Activated CD8-positive, alpha-beta T cell treated with anti-CD3 and anti-CD28 coated beads, Interleukin-2, amount 10 ng/mL, durations not matched to agents 7 days and 5 days (primary cell): Measurements from ENCODE around the gene MDFI. TPM values are rescaled to one million over a fixed set of nuclear protein-coding genes. Genes with fewer than 3 reads are reported as not detected.

ENCODE experiments used
- ATAC-seq: fragments of 150-1000 bp; cut with Tn5 transposase; one replicate; pipeline ENCODE4 v1.10.0; 2021; ENCODE audit warnings: moderate library complexity
- CTCF ChIA-PET: fragments of 350-600 bp; sonication (Branson Sonifier 250); formaldehyde crosslinking; loops from one replicate; lab custom pipeline; 2021; ENCODE audit warnings: antibody characterized with exemption; lab: Charles Lee
- POLR2A ChIA-PET: fragments of 350-600 bp; sonication (Branson Sonifier 250); formaldehyde crosslinking; loops from one replicate; lab custom pipeline; 2021; ENCODE audit warnings: antibody characterized with exemption; lab: Charles Lee
- DNase-seq: peaks from one replicate; pipeline ENCODE4 v3.0.0-alpha.2; 2020
- H3K27ac Mint-ChIP-seq: one replicate; pipeline ENCODE4 v1.8.0; 2021; ENCODE audit warnings: mild to moderate bottlenecking, mixed read lengths
- H3K27me3 Mint-ChIP-seq: one replicate; pipeline ENCODE4 v1.8.0; 2021; ENCODE audit warnings: low read depth, mixed read lengths
- H3K36me3 Mint-ChIP-seq: one replicate; pipeline ENCODE4 v1.8.0; 2021; ENCODE audit warnings: low read depth, mixed read lengths
- H3K4me1 Mint-ChIP-seq: one replicate; pipeline ENCODE4 v1.8.0; 2021; ENCODE audit warnings: low read depth, mixed read lengths
- H3K4me3 Mint-ChIP-seq: one replicate; pipeline ENCODE4 v1.8.0; 2021; ENCODE audit warnings: mild to moderate bottlenecking, mixed read lengths
- H3K9me3 Mint-ChIP-seq: one replicate; pipeline ENCODE4 v1.8.0; 2022; ENCODE audit warnings: mixed read lengths; ENCODE audit not compliant: insufficient read depth
- total RNA-seq, 2 experiments: library from RNA; stranded (reverse); gene quantifications; one replicate each; pipeline ENCODE4 v1.2.3, GENCODE V29; 2021

The MDFI gene
- total RNA-seq, 2 experiments from 2014 or later: not detected

- no peak for ATAC-seq
- H3K27ac Mint-ChIP-seq: no peak overlapping the region
- ChIA-PET CTCF (no interaction called here), POLR2A (no interaction called here)
- H3K36me3 Mint-ChIP-seq: no peaks in the 10 kb centered on the region
- peaks cover 14% of the 10 kb centered on the region for H3K27me3 Mint-ChIP-seq
- H3K9me3 Mint-ChIP-seq: no peaks in the 10 kb centered on the region
- peaks cover 2% of the 10 kb centered on the region for H3K4me1 Mint-ChIP-seq
- no peak overlapping the region for H3K4me3 Mint-ChIP-seq
- DNase-seq: no peak
Measured at GRCh38 chr6:41646026-41646795, 7.9 kb downstream of the MDFI start.

- ATAC-seq: no peak
- CTCF ChIA-PET: interaction anchor here (1.3 kb wide), 1 partner anchor 36 kb away, joined by 4 read pairs; no protein-coding TSS in a partner anchor
- peaks cover 2% of the 10 kb centered on the region for H3K4me1 Mint-ChIP-seq
- peaks cover 10% of the 10 kb centered on the region for H3K27me3 Mint-ChIP-seq
- DNase-seq: no peak
- no peaks in the 10 kb centered on the region for H3K9me3 Mint-ChIP-seq
- no peak overlapping the region for H3K27ac Mint-ChIP-seq
- no peaks in the 10 kb centered on the region for H3K36me3 Mint-ChIP-seq
- POLR2A ChIA-PET: no interaction called here
- H3K4me3 Mint-ChIP-seq: no peak overlapping the region
Measured at GRCh38 chr6:41647061-41647511, 8.8 kb downstream of the MDFI start.

- CTCF ChIA-PET: interaction anchor here (1.3 kb wide), 1 partner anchor 35 kb away, joined by 4 read pairs; no protein-coding TSS in a partner anchor
- DNase-seq (no peak), ATAC-seq (no peak)
- H3K27me3 Mint-ChIP-seq: peaks cover 5% of the 10 kb centered on the region
- H3K27ac Mint-ChIP-seq: no peak overlapping the region
- POLR2A ChIA-PET: no interaction called here
- H3K4me1 Mint-ChIP-seq: peaks cover 1% of the 10 kb centered on the region
- H3K36me3 Mint-ChIP-seq: no peaks in the 10 kb centered on the region
- H3K9me3 Mint-ChIP-seq: no peaks in the 10 kb centered on the region
- H3K4me3 Mint-ChIP-seq: no peak overlapping the region
Measured at GRCh38 chr6:41648070-41648585, 9.9 kb downstream of the MDFI start.

- no peak overlapping the region for H3K4me3 Mint-ChIP-seq
- DNase-seq: no peak
- ChIA-PET CTCF (no interaction called here), POLR2A (no interaction called here)
- no peaks in the 10 kb centered on the region for H3K4me1 Mint-ChIP-seq
- H3K9me3 Mint-ChIP-seq: no peaks in the 10 kb centered on the region
- H3K27ac Mint-ChIP-seq: no peak overlapping the region
- peaks cover 4% of the 10 kb centered on the region for H3K27me3 Mint-ChIP-seq
- ATAC-seq: no peak
- no peaks in the 10 kb centered on the region for H3K36me3 Mint-ChIP-seq
Measured at GRCh38 chr6:41648921-41649320, 10.7 kb downstream of the MDFI start.

GRCh38 chr6:41649596-41649995 is 11.3 kb downstream of the MDFI start:
- CTCF ChIA-PET: no interaction called here
- ATAC-seq: no peak
- DNase-seq: no peak
- Mint-ChIP-seq H3K27ac (no peak overlapping the region), H3K9me3 (no peaks in the 10 kb centered on the region), H3K36me3 (no peaks in the 10 kb centered on the region), H3K27me3 (peaks cover 3% of the 10 kb centered on the region), H3K4me3 (no peak overlapping the region), H3K4me1 (no peaks in the 10 kb centered on the region)
- POLR2A ChIA-PET: no interaction called here

GRCh38 chr6:41650120-41650519 is 11.9 kb downstream of the MDFI start:
- Mint-ChIP-seq H3K36me3 (no peaks in the 10 kb centered on the region), H3K4me1 (no peaks in the 10 kb centered on the region), H3K27ac (no peak overlapping the region), H3K4me3 (no peak overlapping the region), H3K27me3 (no peaks in the 10 kb centered on the region), H3K9me3 (no peaks in the 10 kb centered on the region)
- ATAC-seq (no peak), DNase-seq (no peak)
- ChIA-PET CTCF (no interaction called here), POLR2A (no interaction called here)

- Mint-ChIP-seq H3K27ac (no peak overlapping the region), H3K4me3 (no peak overlapping the region), H3K36me3 (no peaks in the 10 kb centered on the region), H3K27me3 (no peaks in the 10 kb centered on the region), H3K9me3 (no peaks in the 10 kb centered on the region), H3K4me1 (no peaks in the 10 kb centered on the region)
- CTCF ChIA-PET: interaction anchor here (1.0 kb wide), 1 partner anchor 32 kb away, joined by 3 read pairs; no protein-coding TSS in a partner anchor
- POLR2A ChIA-PET: no interaction called here
- no peak for ATAC-seq
- no peak for DNase-seq
Measured at GRCh38 chr6:41651246-41651961, 13.1 kb downstream of the MDFI start.

- CTCF ChIA-PET: interaction anchor here (1.0 kb wide), 1 partner anchor 31 kb away, joined by 3 read pairs; no protein-coding TSS in a partner anchor
- ATAC-seq (no peak), DNase-seq (no peak)
- no peaks in the 10 kb centered on the region for H3K9me3 Mint-ChIP-seq
- POLR2A ChIA-PET: no interaction called here
- no peaks in the 10 kb centered on the region for H3K36me3 Mint-ChIP-seq
- H3K27me3 Mint-ChIP-seq: no peaks in the 10 kb centered on the region
- H3K4me3 Mint-ChIP-seq: no peak overlapping the region
- no peaks in the 10 kb centered on the region for H3K4me1 Mint-ChIP-seq
- no peak overlapping the region for H3K27ac Mint-ChIP-seq
Measured at GRCh38 chr6:41651962-41652657, 13.8 kb downstream of the MDFI start.

- ATAC-seq: no peak
- Mint-ChIP-seq H3K36me3 (no peaks in the 10 kb centered on the region), H3K4me3 (no peak overlapping the region), H3K27ac (no peak overlapping the region), H3K27me3 (no peaks in the 10 kb centered on the region), H3K4me1 (no peaks in the 10 kb centered on the region), H3K9me3 (no peaks in the 10 kb centered on the region)
- POLR2A ChIA-PET: no interaction called here
- DNase-seq: no peak
- CTCF ChIA-PET: no interaction called here
Measured at GRCh38 chr6:41652866-41653652, 14.8 kb downstream of the MDFI start.

- ChIA-PET CTCF (no interaction called here), POLR2A (no interaction called here)
- Mint-ChIP-seq H3K36me3 (no peaks in the 10 kb centered on the region), H3K27me3 (no peaks in the 10 kb centered on the region), H3K27ac (no peak overlapping the region), H3K4me1 (no peaks in the 10 kb centered on the region), H3K9me3 (no peaks in the 10 kb centered on the region), H3K4me3 (no peak overlapping the region)
- DNase-seq (no peak), ATAC-seq (no peak)
Measured at GRCh38 chr6:41653691-41654090, 15.4 kb downstream of the MDFI start.

- ChIA-PET POLR2A (no interaction called here), CTCF (no interaction called here)
- H3K36me3 Mint-ChIP-seq: no peaks in the 10 kb centered on the region
- DNase-seq (no peak), ATAC-seq (no peak)
- no peak overlapping the region for H3K27ac Mint-ChIP-seq
- no peaks in the 10 kb centered on the region for H3K27me3 Mint-ChIP-seq
- no peaks in the 10 kb centered on the region for H3K4me1 Mint-ChIP-seq
- no peaks in the 10 kb centered on the region for H3K9me3 Mint-ChIP-seq
- H3K4me3 Mint-ChIP-seq: no peak overlapping the region
Measured at GRCh38 chr6:41654151-41654697, 16.0 kb downstream of the MDFI start.
